ENCODE results near the gene GPSM1. TPM values are rescaled to one million over a fixed set of nuclear protein-coding genes. Genes with fewer than 3 reads are reported as not detected.
A peak's percentile ranks its signal among the peaks of the same experiment; 100 is the strongest.
"Not testable (repeated sequence)": the region's sequence is repeated elsewhere in the genome, so short reads cannot be mapped to it uniquely, and the experiment has no call there.

GPSM1 gene
- total RNA-seq, 1 donor from 2014 or later = 140 TPM

DNA sequence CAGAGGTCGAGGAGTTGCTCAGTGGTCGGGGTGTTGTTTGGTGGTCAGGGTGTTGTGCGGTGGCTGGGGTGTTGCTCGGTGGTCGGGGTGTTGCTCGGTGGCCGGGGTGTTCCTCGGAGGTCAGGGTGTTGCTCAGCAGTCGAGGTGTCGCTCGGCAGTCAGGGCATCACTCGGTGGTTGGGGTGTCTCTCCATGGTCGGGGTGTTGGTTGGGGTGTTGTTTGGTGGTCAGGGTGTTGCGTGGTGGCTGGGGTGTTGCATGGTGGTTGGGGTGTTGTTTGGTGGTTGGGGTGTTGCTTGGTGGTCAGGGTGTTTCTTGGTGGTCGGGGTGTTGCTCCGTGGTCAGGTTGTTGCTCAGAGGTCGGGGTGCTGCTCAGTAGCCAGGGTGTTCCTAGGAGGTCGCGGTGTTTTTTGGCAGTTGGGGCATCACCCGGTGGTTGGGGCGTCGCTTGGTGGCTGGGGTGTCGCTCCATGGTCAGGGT, 11.0 kb upstream of the GPSM1 start:
- Mint-ChIP-seq H3K27ac (ENCODE audit: unreplicated experiment) (peak overlapping the region; percentile 73), H3K9me3 (ENCODE audit: unreplicated experiment) (peaks cover 25% of the 10 kb centered on the region), H3K36me3 (ENCODE audit: unreplicated experiment) (peaks cover 28% of the 10 kb centered on the region), H3K27me3 (ENCODE audit: unreplicated experiment) (peaks cover 14% of the 10 kb centered on the region), H3K4me3 (ENCODE audit: unreplicated experiment) (peak overlapping the region; percentile 50), H3K4me1 (ENCODE audit: low read depth, unreplicated experiment) (peaks cover 16% of the 10 kb centered on the region)
- no peak for TF ChIP-seq CTCF (IDR thresholded peaks at IDR 0.05; ENCODE audit: partially characterized antibody, unreplicated experiment)
- DNase-seq = no peak

GRCh38 chr9:136316896-136317676, 10.3 kb upstream of the GPSM1 start:
- Mint-ChIP-seq H3K27ac (ENCODE audit: unreplicated experiment) (peak overlapping the region; percentile 73), H3K4me3 (ENCODE audit: unreplicated experiment) (no peak overlapping the region), H3K36me3 (ENCODE audit: unreplicated experiment) (peaks cover 28% of the 10 kb centered on the region), H3K9me3 (ENCODE audit: unreplicated experiment) (peaks cover 26% of the 10 kb centered on the region), H3K27me3 (ENCODE audit: unreplicated experiment) (peaks cover 14% of the 10 kb centered on the region), H3K4me1 (ENCODE audit: low read depth, unreplicated experiment) (peaks cover 16% of the 10 kb centered on the region)
- DNase-seq = no peak
- no peak for TF ChIP-seq CTCF (IDR thresholded peaks at IDR 0.05; ENCODE audit: partially characterized antibody, unreplicated experiment)

DNA sequence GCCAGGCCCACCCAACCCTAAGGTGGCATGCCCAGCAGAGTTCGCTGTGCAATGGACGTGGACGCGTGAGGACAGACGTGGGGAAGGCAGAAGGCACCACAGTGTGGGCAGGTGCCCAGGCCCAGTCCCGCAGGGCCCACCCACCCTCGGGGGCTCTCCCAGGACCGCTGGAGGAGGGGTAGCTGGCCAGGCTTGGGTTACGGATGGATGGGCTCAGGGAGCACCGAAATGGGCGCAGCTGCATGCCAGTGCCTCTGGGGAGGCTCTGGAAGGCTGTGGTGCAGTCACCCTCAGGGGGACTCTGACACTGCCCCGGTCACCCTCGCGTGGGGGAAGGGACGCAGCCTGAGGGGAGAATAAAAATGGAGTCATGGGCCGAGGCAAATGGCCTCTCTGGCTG, 9.6 kb upstream of the GPSM1 start:
- no peak for TF ChIP-seq CTCF (IDR thresholded peaks at IDR 0.05; ENCODE audit: partially characterized antibody, unreplicated experiment)
- H3K36me3 Mint-ChIP-seq (ENCODE audit: unreplicated experiment) = peaks cover 28% of the 10 kb centered on the region
- H3K27me3 Mint-ChIP-seq (ENCODE audit: unreplicated experiment) = peaks cover 14% of the 10 kb centered on the region
- no peak for DNase-seq
- peaks cover 26% of the 10 kb centered on the region for H3K9me3 Mint-ChIP-seq (ENCODE audit: unreplicated experiment)
- no peak overlapping the region for H3K27ac Mint-ChIP-seq (ENCODE audit: unreplicated experiment)
- no peak overlapping the region for H3K4me3 Mint-ChIP-seq (ENCODE audit: unreplicated experiment)
- peaks cover 16% of the 10 kb centered on the region for H3K4me1 Mint-ChIP-seq (ENCODE audit: low read depth, unreplicated experiment)

DNA sequence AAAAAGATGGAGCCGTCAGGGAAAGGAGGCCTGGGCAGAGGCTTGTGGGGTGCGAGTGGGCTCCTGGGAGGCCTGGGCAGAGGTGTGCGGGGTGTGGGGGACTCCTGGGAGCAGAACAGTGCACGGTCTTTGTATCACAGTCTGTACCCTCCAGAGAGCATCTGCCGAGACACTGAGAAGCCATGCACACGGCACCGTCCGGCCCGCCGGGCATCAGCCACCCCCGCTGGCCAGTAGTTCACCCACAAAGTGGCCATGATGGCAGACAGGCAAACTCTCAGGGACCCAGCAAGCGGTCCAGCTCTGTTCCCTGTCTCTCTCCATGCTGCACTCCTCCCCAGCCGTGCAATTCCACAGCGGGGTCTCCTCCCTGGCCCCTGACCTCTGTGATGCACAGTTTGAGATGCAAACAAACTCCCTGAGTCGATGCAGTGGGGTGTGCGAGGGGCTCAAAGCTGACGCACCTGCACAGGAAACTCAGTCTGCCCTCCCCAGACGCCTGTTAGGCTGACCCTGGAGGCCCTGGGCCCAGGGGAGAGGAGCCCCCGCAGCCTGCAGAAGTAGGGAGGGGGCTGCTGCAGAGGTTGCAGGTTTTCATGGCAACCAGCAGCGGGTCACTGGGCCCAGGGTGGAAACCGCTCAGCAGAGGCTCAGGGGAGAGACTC, 9.1 kb upstream of the GPSM1 start:
- peaks cover 27% of the 10 kb centered on the region for H3K9me3 Mint-ChIP-seq (ENCODE audit: unreplicated experiment)
- peaks cover 28% of the 10 kb centered on the region for H3K36me3 Mint-ChIP-seq (ENCODE audit: unreplicated experiment)
- H3K27me3 Mint-ChIP-seq (ENCODE audit: unreplicated experiment) = peaks cover 16% of the 10 kb centered on the region
- peaks cover 17% of the 10 kb centered on the region for H3K4me1 Mint-ChIP-seq (ENCODE audit: low read depth, unreplicated experiment)
- no peak for DNase-seq
- no peak overlapping the region for H3K4me3 Mint-ChIP-seq (ENCODE audit: unreplicated experiment)
- TF ChIP-seq CTCF (IDR thresholded peaks at IDR 0.05; ENCODE audit: partially characterized antibody, unreplicated experiment) = no peak
- no peak overlapping the region for H3K27ac Mint-ChIP-seq (ENCODE audit: unreplicated experiment)

DNA sequence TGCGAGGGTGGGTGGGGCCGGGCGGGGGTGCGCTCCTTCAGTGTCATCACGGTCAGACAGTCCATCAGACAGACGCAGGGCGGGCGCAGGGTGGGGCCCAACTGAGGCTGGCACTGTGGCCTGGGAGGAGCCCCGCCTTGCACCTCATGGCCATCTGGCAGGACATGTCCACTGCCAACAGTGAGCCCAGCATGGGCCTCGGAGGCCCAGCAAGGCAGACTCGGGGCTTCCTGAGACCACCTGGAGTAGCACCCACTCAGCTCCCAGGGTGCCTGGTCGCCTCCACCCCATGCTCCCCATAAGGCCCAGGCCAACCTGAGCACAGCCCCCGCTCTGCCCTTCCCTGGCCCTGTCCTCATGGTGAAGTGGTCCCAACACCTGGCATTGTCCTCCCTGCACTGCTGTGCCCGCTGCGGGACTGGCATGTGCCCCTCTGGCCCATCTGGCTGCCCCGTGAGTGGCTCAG, 8.5 kb upstream of the GPSM1 start:
- Mint-ChIP-seq H3K4me3 (ENCODE audit: unreplicated experiment) (no peak overlapping the region), H3K36me3 (ENCODE audit: unreplicated experiment) (peaks cover 28% of the 10 kb centered on the region), H3K4me1 (ENCODE audit: low read depth, unreplicated experiment) (peaks cover 19% of the 10 kb centered on the region), H3K27me3 (ENCODE audit: unreplicated experiment) (peaks cover 20% of the 10 kb centered on the region), H3K9me3 (ENCODE audit: unreplicated experiment) (peaks cover 28% of the 10 kb centered on the region), H3K27ac (ENCODE audit: unreplicated experiment) (no peak overlapping the region)
- no peak for DNase-seq
- no peak for TF ChIP-seq CTCF (IDR thresholded peaks at IDR 0.05; ENCODE audit: partially characterized antibody, unreplicated experiment)

DNA sequence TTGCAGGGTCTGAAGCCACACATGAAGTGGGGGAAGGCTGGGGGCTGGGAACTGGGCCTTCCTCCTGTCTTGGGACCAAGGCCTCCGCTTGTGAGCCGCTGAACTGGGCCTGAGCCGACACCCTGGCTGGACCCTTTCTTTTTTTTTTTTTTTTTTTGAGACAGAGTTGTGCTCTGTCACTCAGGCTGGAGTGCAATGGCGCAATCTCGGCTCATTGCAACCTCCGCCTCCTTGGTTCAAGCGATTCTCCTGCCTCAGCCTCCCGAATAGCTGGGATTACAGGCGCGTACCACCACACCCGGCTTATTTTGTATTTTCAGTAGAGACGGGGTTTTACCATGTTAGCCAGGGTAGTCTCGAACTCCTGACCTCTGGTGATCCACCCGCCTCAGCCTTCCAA, 8.1 kb upstream of the GPSM1 start:
- H3K27me3 Mint-ChIP-seq (ENCODE audit: unreplicated experiment) = peaks cover 22% of the 10 kb centered on the region
- not testable (repeated sequence) for DNase-seq; H3K4me3 Mint-ChIP-seq (ENCODE audit: unreplicated experiment); H3K27ac Mint-ChIP-seq (ENCODE audit: unreplicated experiment)
- peaks cover 28% of the 10 kb centered on the region for H3K36me3 Mint-ChIP-seq (ENCODE audit: unreplicated experiment)
- H3K9me3 Mint-ChIP-seq (ENCODE audit: unreplicated experiment) = peaks cover 27% of the 10 kb centered on the region
- H3K4me1 Mint-ChIP-seq (ENCODE audit: low read depth, unreplicated experiment) = peaks cover 19% of the 10 kb centered on the region

DNA sequence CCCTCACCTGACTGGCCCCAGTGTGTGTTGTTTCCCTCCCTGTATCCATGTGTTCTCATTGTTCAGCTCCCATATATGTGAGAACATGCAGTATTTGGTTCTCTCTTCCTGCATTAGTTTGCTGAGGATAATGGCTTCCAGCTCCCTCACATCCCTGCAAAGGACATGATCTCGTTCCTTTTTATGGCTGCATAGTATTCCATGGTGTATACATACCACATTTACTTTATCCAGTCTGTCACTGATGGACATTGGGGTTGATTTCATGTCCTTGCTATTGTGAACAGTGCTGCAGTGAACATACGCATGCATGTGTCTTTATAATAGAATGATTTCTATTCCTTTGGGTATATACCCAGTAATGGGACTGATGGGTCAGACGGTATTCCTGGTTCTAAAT, 7.4 kb upstream of the GPSM1 start:
- peaks cover 19% of the 10 kb centered on the region for H3K27me3 Mint-ChIP-seq (ENCODE audit: unreplicated experiment)
- DNase-seq; H3K27ac Mint-ChIP-seq (ENCODE audit: unreplicated experiment); H3K4me3 Mint-ChIP-seq (ENCODE audit: unreplicated experiment): not testable (repeated sequence)
- peaks cover 19% of the 10 kb centered on the region for H3K4me1 Mint-ChIP-seq (ENCODE audit: low read depth, unreplicated experiment)
- peaks cover 21% of the 10 kb centered on the region for H3K9me3 Mint-ChIP-seq (ENCODE audit: unreplicated experiment)
- H3K36me3 Mint-ChIP-seq (ENCODE audit: unreplicated experiment) = peaks cover 22% of the 10 kb centered on the region
